HG03432 (cell line): ENCODE results near the gene SH2D4B.
"Not testable (repeated sequence)": the region's sequence is repeated elsewhere in the genome, so short reads cannot be mapped to it uniquely, and the experiment has no call there.

Experiments used
- ATAC-seq: cut with Tn5 transposase; IDR thresholded peaks from one replicate; pipeline ENCODE4 v1.9.1; 2021; ENCODE audit warnings: mild to moderate bottlenecking, moderate library complexity; ENCODE audit not compliant: unreplicated experiment

SH2D4B gene

GRCh38 chr10:80542053-80542452 lies 4.4 kb downstream of the SH2D4B start:
- no peak for ATAC-seq

- no peak for ATAC-seq
Measured at GRCh38 chr10:80542652-80543318, 5.1 kb downstream of the SH2D4B start.

- ATAC-seq, result not testable (repeated sequence)
Measured at GRCh38 chr10:80543319-80543672, 5.6 kb downstream of the SH2D4B start.

- no peak for ATAC-seq
Measured at GRCh38 chr10:80544316-80544953, 6.7 kb downstream of the SH2D4B start.

GRCh38 chr10:80545258-80545881 lies 7.7 kb downstream of the SH2D4B start:
- no peak for ATAC-seq

GRCh38 chr10:80552151-80552646 lies 14.5 kb downstream of the SH2D4B start:
- no peak for ATAC-seq

- no peak for ATAC-seq
Measured at GRCh38 chr10:80553436-80553835, 15.7 kb downstream of the SH2D4B start.

GRCh38 chr10:80554050-80554449 lies 16.3 kb downstream of the SH2D4B start:
- ATAC-seq, result no peak

GRCh38 chr10:80555415-80555814 lies 17.7 kb downstream of the SH2D4B start:
- no peak for ATAC-seq

- no peak for ATAC-seq
Measured at GRCh38 chr10:80561950-80562349, 24.2 kb downstream of the SH2D4B start.

- ATAC-seq, result no peak
Measured at GRCh38 chr10:80567292-80567691, 29.6 kb downstream of the SH2D4B start.

GRCh38 chr10:80569131-80569895 lies 31.6 kb downstream of the SH2D4B start:
- ATAC-seq, result no peak

- ATAC-seq, result no peak
Measured at GRCh38 chr10:80571352-80571751, 33.6 kb downstream of the SH2D4B start.

- no peak for ATAC-seq
Measured at GRCh38 chr10:80579181-80579763, 41.6 kb downstream of the SH2D4B start.

- no peak for ATAC-seq
Measured at GRCh38 chr10:80579849-80580637, 42.3 kb downstream of the SH2D4B start.

- no peak for ATAC-seq
Measured at GRCh38 chr10:80580638-80581468, 43.2 kb downstream of the SH2D4B start.

GRCh38 chr10:80581469-80581835 lies 43.8 kb downstream of the SH2D4B start:
- no peak for ATAC-seq

GRCh38 chr10:80582286-80582960 lies 44.7 kb downstream of the SH2D4B start:
- ATAC-seq, result no peak

GRCh38 chr10:80583685-80584084 lies 46.0 kb downstream of the SH2D4B start:
- no peak for ATAC-seq
